ENCODE data around the gene MSLN.

GRCh38 chr16:728131-728889 lies 32.2 kb upstream of the MSLN start:
- TF ChIP-seq CTCF (IDR thresholded peaks at IDR 0.05): no peak
- TF ChIP-seq EP300 (IDR thresholded peaks at IDR 0.05): no peak

Measured in upper lobe of left lung (tissue), 4 donors.